Limb (tissue), 2 donors: ENCODE results near the gene BCS1L.
A peak's percentile ranks its signal among the peaks of the same experiment; 100 is the strongest.

ENCODE experiments used
- DNase-seq, 2 donors: peaks; one replicate each; pipeline ENCODE4 v3.0.0-alpha.2; 2016; ENCODE audit errors: extremely low spot score in 2 of 2

Gene BCS1L

GRCh38 chr2:218659258-218659987, at the start of gene BCS1L, which contains the start of gene ZNF142:
TSS of gene BCS1L (plus strand) at chr2:218659683. CDS start at chr2:218660988, 1,305 bp downstream.
TSS of gene ZNF142 (minus strand) at chr2:218659623. CDS start at chr2:218656429, 3,194 bp downstream.
- DNase-seq = peak; percentile 92 to 94

- no peak for DNase-seq
Observed at GRCh38 chr2:218615868-218616315, 43.6 kb upstream of the BCS1L start.

GRCh38 chr2:218618102-218618860, 41.2 kb upstream of the BCS1L start:
- no peak for DNase-seq

- no peak for DNase-seq
Observed at GRCh38 chr2:218621007-218621406, 38.5 kb upstream of the BCS1L start.

GRCh38 chr2:218622606-218623365, 36.7 kb upstream of the BCS1L start:
- DNase-seq = no peak

GRCh38 chr2:218623366-218623705, 36.1 kb upstream of the BCS1L start:
- DNase-seq = no peak

- no peak for DNase-seq
Observed at GRCh38 chr2:218626369-218626768, 33.1 kb upstream of the BCS1L start.

GRCh38 chr2:218627939-218628338, 31.5 kb upstream of the BCS1L start:
- no peak for DNase-seq

GRCh38 chr2:218631837-218632236, 27.6 kb upstream of the BCS1L start:
- DNase-seq = no peak

GRCh38 chr2:218635719-218636118, 23.8 kb upstream of the BCS1L start:
- DNase-seq = no peak

- DNase-seq = no peak
Observed at GRCh38 chr2:218638372-218638771, 21.1 kb upstream of the BCS1L start.

- DNase-seq = no peak
Observed at GRCh38 chr2:218642121-218642656, 17.3 kb upstream of the BCS1L start.

GRCh38 chr2:218642786-218643185, 16.7 kb upstream of the BCS1L start:
- no peak for DNase-seq

- no peak for DNase-seq
Observed at GRCh38 chr2:218643751-218644310, 15.7 kb upstream of the BCS1L start.

GRCh38 chr2:218644721-218645120, 14.8 kb upstream of the BCS1L start:
- DNase-seq = no peak

GRCh38 chr2:218645126-218645525, 14.4 kb upstream of the BCS1L start:
- no peak for DNase-seq

- DNase-seq = peak; percentile 32 to 59
Observed at GRCh38 chr2:218648088-218648786, 11.2 kb upstream of the BCS1L start.

- no peak for DNase-seq
Observed at GRCh38 chr2:218648787-218649100, 10.7 kb upstream of the BCS1L start.

GRCh38 chr2:218655751-218656150, 3.7 kb upstream of the BCS1L start:
- DNase-seq = no peak

- DNase-seq = peak in 1 of 2 donors; percentile 35
Observed at GRCh38 chr2:218658671-218659257, 719 bp upstream of the BCS1L start.

GRCh38 chr2:218659988-218660358, 490 bp downstream of the BCS1L start:
- no peak for DNase-seq
